Astrocyte of the cerebellum (primary cell): ENCODE data around the gene CD163L1.

ENCODE experiments used
- DNase-seq: peaks from one replicate; pipeline ENCODE4 v3.0.0-alpha.2; 2011; ENCODE audit warnings: low read depth
- H3K4me3 ChIP-seq: 2 replicates; pipeline ENCODE4 v1.5.1; 2011; ENCODE audit warnings: mild to moderate bottlenecking, low read depth, low read length, moderate library complexity
- in situ Hi-C: cut with HindIII; loops from 2 replicates; pipeline ENCODE4 v1.10.0; 2017; ENCODE audit warnings: low sequenced_read_pairs
- TF ChIP-seq, protein P1 (sequence below): IDR thresholded peaks from 2 replicates; pipeline ENCODE4 v1.5.1; 2012; ENCODE audit warnings: low read length, low read depth, moderate library complexity, mild to moderate bottlenecking; ENCODE audit errors: missing control alignments

CD163L1 gene

DNA sequence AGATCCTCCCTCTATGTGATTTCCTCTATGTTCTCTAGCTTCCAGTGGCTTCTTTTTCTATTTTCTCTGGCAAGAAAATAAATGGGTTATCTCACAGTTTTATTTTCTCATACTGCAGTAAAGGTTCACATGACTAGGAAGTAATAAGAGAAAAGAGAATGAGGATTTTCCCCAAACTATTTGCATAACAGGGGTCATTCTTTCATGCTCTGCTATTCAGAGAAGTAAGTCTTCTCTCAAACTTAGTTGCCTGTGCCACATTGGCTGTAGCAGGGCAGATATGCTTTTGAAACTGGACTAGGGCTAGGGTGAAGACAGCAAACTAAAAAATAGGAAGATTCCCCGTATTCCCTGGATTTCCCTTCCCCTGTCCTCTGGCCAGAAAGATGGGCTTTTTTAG, 82.7 kb downstream of the CD163L1 start:
- TF ChIP-seq, protein P1, sequence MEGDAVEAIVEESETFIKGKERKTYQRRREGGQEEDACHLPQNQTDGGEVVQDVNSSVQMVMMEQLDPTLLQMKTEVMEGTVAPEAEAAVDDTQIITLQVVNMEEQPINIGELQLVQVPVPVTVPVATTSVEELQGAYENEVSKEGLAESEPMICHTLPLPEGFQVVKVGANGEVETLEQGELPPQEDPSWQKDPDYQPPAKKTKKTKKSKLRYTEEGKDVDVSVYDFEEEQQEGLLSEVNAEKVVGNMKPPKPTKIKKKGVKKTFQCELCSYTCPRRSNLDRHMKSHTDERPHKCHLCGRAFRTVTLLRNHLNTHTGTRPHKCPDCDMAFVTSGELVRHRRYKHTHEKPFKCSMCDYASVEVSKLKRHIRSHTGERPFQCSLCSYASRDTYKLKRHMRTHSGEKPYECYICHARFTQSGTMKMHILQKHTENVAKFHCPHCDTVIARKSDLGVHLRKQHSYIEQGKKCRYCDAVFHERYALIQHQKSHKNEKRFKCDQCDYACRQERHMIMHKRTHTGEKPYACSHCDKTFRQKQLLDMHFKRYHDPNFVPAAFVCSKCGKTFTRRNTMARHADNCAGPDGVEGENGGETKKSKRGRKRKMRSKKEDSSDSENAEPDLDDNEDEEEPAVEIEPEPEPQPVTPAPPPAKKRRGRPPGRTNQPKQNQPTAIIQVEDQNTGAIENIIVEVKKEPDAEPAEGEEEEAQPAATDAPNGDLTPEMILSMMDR = no peak
- in situ Hi-C loops = no loop called here
- H3K4me3 ChIP-seq = no peak overlapping the region
- no peak for DNase-seq

DNA sequence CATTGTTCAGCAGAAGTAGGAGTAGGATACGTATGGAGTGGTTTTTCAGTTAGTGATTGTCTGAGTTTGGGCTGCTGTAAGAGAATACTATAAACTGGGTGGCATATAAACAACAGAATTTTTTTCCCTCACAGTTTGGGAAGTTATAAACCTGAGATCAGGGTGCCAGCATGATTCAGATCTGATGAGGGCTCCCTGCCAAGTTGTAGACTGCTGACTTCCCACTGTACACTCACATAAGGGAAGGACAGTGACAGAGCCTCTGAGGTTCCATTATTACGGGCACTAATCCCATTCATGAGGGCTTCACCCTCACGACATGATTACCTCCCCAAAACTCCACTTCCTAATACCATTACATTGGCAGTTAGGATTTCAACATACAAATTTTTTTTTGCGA, 89.4 kb downstream of the CD163L1 start:
- TF ChIP-seq, protein P1 = no peak
- no peak for DNase-seq
- no peak overlapping the region for H3K4me3 ChIP-seq
- in situ Hi-C loops = no loop called here

DNA sequence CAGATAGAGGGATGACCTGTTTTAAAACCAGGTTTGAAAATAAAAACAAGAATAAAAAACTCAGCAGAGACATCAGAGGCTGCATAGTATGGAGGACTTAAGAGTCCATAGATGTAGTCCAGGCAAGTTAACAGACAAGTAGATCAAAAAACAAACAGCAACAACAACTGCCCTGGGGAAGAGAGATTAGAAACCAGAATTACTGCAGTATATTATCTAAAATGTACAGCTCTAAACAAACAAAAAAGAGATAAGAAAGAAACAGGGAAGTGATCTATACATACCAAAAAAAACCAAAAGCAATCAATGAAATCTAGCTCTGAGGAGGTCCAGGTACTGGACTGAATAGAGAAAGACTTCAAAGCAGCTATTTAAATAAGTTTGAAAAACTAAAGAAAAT, 91.3 kb downstream of the CD163L1 start:
- TF ChIP-seq, protein P1 = no peak
- in situ Hi-C loops = no loop called here

DNA sequence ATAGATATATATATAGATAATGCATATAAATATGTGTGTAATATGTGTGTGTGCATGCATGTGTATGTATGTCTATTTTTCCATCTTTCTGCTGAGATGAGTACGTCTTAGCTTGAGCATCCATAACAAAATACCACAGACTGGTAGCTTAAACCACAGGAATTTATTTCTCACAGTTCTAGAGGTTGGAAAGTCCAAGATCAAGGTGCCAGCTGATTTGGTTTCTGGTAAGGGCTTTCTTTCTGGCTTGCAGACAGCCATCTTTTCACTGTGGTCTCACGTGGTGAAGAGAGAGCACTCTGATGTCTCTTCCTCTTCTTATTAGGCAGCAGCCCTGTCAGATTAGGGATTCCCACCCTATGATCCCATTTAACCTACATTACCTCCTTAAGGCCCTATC, 92.8 kb downstream of the CD163L1 start:
- TF ChIP-seq, protein P1 = no peak
- in situ Hi-C loops = no loop called here
- DNase-seq = no peak
- H3K4me3 ChIP-seq = no peak overlapping the region

More for the DNA sequence above, 91.3 kb downstream of the CD163L1 start:
- no peak for DNase-seq
- H3K4me3 ChIP-seq = no peak overlapping the region

DNA sequence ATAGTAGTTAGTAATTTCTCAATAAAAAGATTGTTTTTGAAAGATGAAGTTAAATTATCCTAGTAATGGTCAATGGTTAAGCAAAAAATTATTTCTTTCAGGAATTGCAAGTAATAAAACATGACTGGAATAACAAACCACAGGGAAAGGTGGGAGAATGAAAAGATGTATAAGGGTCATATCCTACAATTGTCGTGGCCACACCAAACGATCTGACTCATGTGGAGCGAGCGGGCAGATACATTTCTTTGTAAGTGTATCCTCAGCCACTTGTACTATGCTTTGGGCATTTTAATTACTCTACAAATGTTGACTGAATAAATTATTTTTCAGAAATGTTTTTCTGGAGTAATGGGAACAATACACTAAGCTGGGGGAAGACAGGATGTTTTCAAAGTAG, 94.5 kb downstream of the CD163L1 start:
- in situ Hi-C loops = no loop called here
- TF ChIP-seq, protein P1 = no peak
- no peak overlapping the region for H3K4me3 ChIP-seq
- DNase-seq = no peak

DNA sequence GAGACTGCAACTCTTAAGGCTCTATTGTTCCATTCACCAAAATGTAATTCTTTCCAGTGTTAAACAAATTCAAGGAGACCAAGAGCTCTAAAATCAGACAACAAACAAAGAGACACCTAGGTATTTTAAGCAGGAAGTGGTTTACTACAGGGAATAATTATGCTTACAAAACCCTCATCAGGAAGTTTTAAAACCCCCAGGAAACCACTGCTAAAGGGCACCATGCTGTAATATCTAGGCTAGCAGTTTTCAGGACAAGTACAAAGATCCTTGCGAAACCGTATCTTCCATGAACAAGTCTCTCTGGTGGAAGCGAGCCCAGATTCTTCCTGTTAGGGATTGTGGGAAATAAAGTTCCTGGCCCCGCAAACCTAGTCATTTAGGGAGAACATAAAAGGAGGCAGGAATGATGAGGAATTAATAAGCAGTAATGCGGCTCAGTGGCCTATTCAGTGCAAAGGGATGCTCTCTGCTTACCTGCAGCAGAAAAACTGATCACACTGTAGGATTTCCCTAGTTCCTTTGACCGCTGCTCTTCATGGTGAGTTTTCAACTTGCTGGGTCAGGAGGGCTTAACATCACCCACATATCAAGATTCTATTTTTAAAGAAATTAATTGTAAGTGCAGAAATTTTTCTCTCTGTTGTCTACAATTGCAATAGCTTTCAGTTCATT, 97.3 kb downstream of the CD163L1 start:
- H3K4me3 ChIP-seq = no peak overlapping the region
- no peak for DNase-seq
- TF ChIP-seq, protein P1 = no peak
- in situ Hi-C loops = no loop called here
